Activated CD4-positive, alpha-beta T cell treated with anti-CD3 and anti-CD28 coated beads for 48 hours (primary cell): ENCODE measurements around the gene RAPGEF4.

Source experiments
- DNase-seq: peaks from one replicate; pipeline ENCODE4 v3.0.0-alpha.2; 2020

RAPGEF4 gene

GRCh38 chr2:172829229-172829628, 93.6 kb downstream of the RAPGEF4 start:
- DNase-seq: no peak

- no peak for DNase-seq
These were observed 94.8 kb downstream of the RAPGEF4 start for GRCh38 chr2:172830482-172830881.

DNA sequence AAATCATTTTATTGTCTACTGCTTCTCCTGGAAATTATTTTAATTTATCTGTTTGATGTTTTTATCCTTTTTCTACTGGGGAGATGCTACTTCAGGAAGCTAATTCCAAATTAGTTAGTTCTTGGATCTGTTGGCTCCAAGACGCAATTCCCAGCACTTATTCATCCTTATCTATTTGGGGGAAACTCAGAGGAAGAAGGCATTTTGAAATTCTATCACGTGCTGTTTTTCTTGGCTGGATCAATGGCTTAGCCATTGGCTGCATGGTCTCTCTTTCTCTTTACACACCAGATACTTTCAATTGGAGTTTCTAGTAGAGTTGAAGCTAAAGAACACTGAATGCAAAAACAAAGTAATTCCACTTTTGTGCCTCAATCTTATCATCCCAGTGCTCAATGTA, 98.3 kb downstream of the RAPGEF4 start:
- DNase-seq: no peak

DNA sequence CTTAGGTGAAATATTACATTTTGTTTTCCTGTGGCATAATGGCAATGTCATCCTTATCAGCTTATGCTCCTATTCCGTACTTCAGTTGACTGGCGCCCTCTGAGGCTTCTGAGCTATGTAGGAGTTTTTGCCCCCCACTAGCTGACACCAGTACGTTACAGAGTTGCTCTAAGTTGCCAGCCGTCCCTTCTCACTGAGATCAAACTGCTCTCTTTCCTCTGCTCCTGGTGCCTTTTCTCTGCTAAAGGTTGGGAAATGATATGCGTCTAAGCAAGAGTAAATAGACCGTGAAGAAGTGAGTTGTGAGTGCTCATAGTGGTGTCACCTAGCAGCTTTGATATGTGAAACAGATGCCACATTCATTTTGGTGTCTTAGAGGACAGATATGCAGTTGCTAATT, 99.2 kb downstream of the RAPGEF4 start:
- no peak for DNase-seq

- no peak for DNase-seq
These were observed 100.7 kb downstream of the RAPGEF4 start for GRCh38 chr2:172836347-172836821.

GRCh38 chr2:172836827-172837226, 101.2 kb downstream of the RAPGEF4 start:
- no peak for DNase-seq

GRCh38 chr2:172839446-172839845, 103.8 kb downstream of the RAPGEF4 start:
- DNase-seq: no peak

GRCh38 chr2:172842511-172843265, 107.0 kb downstream of the RAPGEF4 start:
- DNase-seq: no peak

GRCh38 chr2:172843266-172843582, 107.6 kb downstream of the RAPGEF4 start:
- no peak for DNase-seq

- no peak for DNase-seq
These were observed 108.5 kb downstream of the RAPGEF4 start for GRCh38 chr2:172843902-172844715.

GRCh38 chr2:172845028-172845630, 109.5 kb downstream of the RAPGEF4 start:
- no peak for DNase-seq

- DNase-seq: no peak
These were observed 110.9 kb downstream of the RAPGEF4 start for GRCh38 chr2:172846551-172846950.

DNA sequence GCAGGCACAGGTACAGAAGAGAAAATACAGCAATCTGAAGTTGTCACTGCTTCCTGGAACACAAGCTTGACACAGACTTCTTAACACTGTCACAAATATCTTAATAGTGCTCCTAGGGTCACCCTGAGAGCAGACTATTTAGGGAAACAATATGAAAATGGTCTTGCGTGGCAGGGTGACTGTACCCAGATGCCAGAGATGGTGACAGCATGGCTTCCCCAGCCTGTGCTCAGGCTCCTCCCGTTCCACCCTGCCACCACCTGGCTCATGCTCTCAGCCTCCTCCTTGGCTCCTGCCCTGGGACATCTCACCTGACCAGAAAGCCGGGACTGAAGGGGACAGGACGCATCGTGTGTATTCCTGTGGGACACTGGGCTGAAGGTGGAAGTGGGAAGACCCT, 111.5 kb downstream of the RAPGEF4 start:
- no peak for DNase-seq

DNA sequence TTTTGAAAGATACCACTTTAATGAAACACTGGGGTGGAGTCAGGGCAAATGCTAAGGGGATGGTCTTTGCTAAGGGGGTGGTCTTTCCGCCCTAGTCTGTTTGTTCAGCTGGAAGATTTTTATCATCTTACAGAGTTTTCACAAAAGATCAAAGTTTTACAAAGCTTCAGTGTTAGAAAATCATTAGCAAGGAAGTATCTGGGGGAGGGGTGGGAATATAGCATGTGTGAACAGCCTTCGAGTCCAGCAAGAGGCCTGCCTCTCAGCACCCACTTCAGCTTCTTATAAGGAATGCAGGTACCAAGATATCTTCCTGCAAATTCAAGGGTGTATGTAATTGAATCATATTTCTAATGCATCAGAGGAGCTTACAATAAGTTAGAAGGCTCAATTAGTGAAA, 112.9 kb downstream of the RAPGEF4 start:
- no peak for DNase-seq

DNA sequence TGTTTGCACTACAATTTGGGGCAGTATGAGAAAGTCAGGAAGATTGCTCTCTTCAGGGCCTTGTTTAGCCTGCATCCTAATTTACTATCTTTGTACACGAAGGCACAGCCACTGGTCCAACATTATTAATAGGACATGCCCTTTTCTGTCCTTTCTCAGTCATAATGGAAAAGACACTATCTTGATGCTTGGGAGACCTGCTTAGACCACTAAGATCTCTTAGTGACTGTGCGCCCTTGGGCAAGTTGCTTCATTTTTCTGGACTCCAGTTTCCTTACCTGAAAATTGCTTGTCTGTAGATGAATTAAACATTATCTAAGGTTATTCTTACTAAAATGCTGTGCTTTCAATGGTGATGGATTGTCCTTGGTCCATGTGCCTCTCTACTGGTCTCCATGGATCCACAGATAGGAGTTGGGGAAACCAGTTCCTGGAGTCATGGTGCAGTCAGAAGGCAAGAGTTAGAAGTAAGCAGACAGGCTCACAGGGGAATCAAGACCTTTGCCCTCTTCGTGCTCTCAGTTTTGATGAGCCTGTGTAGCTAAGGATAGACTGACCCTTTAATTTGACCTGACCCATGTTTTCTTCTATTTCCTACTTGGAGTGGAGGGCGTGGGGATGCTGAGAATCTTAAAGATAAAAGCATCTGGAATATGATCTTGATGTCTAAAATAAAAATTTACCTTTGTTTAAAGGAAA, 114.0 kb downstream of the RAPGEF4 start:
- no peak for DNase-seq

- DNase-seq: no peak
These were observed 119.9 kb downstream of the RAPGEF4 start for GRCh38 chr2:172855588-172855987.

DNA sequence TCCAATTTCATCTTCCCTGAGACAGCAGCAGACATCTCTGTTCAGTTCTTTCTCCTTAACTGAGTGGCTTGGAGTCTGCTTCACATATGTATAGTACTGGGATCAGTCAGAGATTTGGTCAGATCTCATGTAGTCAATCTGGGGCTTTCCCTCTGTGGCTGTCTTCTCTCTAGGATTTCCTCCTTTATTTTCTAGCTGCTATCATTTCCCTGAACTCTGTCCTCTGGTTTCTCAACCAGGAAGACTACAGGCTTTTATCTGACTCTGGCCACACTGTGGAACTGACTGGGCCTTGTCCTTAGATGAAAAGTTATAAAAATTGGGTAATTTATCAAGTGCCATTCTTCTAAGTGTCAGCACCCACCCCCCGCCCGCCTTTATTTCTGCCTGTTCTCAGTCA, 121.0 kb downstream of the RAPGEF4 start:
- no peak for DNase-seq

- no peak for DNase-seq
These were observed 122.8 kb downstream of the RAPGEF4 start for GRCh38 chr2:172858473-172858745.

DNA sequence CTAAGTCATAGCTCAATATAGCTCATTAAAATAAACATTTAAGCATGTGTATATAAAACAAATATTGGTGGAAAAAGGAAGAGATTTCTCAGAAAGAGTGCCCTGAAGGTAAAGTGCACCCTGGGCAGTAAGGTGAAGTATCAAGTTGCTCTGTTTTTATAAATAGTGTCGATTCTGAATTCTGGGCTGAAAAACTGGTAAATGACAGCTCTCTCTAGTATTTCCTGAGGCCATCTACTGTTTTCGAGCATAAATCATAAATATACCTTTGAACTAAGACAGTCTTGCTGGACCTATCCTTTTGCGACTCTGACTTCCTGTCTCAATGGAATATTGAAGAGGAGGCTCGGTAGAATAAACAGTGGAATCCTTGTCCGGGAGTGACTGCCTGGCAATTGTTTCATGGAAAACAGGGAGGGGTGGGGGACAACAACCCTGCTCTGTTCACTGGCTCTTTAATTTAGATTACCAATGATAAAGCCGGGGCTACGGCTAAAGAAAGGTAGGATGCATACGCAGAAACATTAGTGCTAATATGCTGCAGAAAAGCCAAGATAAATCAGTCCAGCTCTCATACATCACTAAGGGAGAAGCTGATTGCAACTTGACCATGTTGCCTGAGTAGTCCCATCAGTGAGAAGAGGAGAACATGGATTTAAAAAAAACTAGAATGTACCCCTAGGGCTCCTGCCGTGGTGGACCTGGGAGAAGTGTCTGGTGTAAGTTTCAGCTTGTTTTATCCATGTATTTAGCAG, 124.1 kb downstream of the RAPGEF4 start:
- no peak for DNase-seq

DNA sequence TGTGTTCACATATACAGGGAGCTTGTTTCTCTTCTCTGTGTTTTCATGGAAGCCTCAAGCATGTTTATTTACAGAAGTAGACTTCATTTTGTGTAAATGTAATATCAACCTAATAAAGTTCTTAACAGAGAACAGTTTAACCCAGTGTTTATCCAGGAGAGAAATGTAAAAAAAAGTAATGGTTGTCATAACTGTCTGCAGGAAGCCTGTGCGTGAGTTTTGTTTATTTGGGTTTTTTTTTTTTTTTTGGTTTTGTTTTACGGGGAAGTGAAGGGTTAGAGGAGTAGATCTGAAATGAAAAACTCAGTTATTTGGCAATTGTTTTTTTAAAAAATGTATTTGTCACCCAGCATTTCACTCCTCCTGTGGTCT, 124.7 kb downstream of the RAPGEF4 start:
- no peak for DNase-seq

DNA sequence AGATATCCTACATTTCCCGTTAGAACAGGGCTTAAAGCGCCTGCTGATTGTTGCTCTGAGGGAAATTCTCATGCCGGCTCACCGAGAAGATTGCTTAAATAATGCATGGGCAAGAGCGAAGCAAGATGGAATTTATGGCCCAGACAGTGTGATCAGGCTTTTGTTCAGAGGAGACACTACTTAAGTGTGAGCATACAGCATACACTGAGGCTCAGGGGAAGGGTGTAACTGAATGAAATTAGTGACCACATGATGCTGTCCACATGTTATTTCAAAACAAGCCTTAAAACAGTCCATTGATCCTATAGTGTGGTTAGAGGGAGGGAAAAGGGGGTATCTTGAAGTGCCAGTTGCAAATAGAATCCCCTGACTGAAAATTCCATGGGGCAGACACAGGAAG, 125.5 kb downstream of the RAPGEF4 start:
- DNase-seq: no peak

DNA sequence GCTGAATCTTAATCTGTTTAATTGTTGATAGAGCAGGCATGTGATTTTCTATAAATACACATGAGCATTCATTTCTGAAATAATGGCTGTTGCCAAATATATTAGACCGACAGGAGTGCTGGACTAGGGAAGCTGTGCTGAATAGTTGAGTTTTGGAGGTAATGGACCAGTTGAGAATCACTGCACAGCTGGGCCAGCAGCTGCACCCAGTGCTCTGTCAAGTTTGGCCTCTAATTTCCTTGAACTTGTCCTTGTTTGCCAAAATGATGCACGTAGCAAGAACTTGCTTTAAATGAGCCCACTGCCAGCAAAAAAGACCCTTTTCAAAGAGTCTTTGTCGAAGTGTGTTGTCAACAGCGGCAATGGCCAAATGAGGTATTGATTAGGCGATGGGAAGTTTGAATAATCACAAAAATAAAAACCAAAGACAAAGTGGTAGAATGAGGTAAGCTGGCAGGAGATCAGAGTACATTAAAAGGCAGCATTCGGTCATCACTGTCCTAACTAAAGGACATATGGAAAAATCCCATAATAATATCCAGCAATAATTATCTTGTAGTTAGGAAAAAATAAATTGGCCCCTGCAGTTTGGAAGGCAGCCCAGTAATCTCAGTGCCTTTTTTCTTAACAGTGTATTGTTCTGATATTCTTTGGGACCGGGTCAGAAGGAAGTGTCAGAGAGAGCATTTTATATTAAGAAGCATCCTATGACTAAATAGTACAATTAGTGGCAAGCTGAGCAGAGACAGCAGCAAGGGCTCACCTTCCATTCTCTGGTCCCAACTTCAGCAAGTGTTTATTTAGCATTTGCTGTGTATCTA, 126.2 kb downstream of the RAPGEF4 start:
- no peak for DNase-seq
